Jurkat, Clone E6-1 (cell line): ENCODE results near the gene KIAA1191.

Experiments
- DNase-seq: peaks from one replicate; pipeline ENCODE4 v3.0.0-alpha.2; 2011; ENCODE audit warnings: low read depth, low spot score
- H3K4me3 ChIP-seq: 2 replicates; pipeline ENCODE4 v1.5.1; 2011; ENCODE audit warnings: mild to moderate bottlenecking, low read length, control low read depth, moderate library complexity

Gene KIAA1191

GRCh38 chr5:176391479-176391878 lies 29.9 kb upstream of the KIAA1191 start:
- DNase-seq, result no peak
- no peak overlapping the region for H3K4me3 ChIP-seq

GRCh38 chr5:176389135-176390123 lies 27.9 kb upstream of the KIAA1191 start:
- DNase-seq, result no peak
- H3K4me3 ChIP-seq, result peak overlapping the region; percentile 82

- H3K4me3 ChIP-seq, result peak within 1 kb of the TSS; percentile 82
- peak; percentile 98 for DNase-seq
Observed at GRCh38 chr5:176388444-176389134, 27.0 kb upstream of the KIAA1191 start, which contains the start of the genes HIGD2A and NOP16. TSS of gene HIGD2A (plus strand) at chr5:176388751. CDS start at chr5:176388820, 69 bp downstream. TSS of gene NOP16 (minus strand) at chr5:176388598. CDS start at chr5:176388539, 59 bp downstream.

GRCh38 chr5:176388003-176388443 lies 26.5 kb upstream of the KIAA1191 start:
- H3K4me3 ChIP-seq, result peak overlapping the region; percentile 82
- peak; percentile 6 for DNase-seq

GRCh38 chr5:176387384-176387925 lies 25.9 kb upstream of the KIAA1191 start:
- DNase-seq, result peak; percentile 9

GRCh38 chr5:176386491-176386890 lies 24.9 kb upstream of the KIAA1191 start:
- H3K4me3 ChIP-seq, result no peak overlapping the region
- DNase-seq, result no peak

More at GRCh38 chr5:176387384-176387925, 25.9 kb upstream of the KIAA1191 start:
- peak overlapping the region; percentile 82 for H3K4me3 ChIP-seq

GRCh38 chr5:176384991-176385390 lies 23.4 kb upstream of the KIAA1191 start:
- H3K4me3 ChIP-seq, result no peak overlapping the region
- no peak for DNase-seq

- no peak overlapping the region for H3K4me3 ChIP-seq
- no peak for DNase-seq
Observed at GRCh38 chr5:176384366-176384930, 22.9 kb upstream of the KIAA1191 start.

GRCh38 chr5:176383961-176384360 lies 22.4 kb upstream of the KIAA1191 start:
- DNase-seq, result no peak
- H3K4me3 ChIP-seq, result no peak overlapping the region

GRCh38 chr5:176383248-176383905 lies 21.8 kb upstream of the KIAA1191 start:
- H3K4me3 ChIP-seq, result no peak overlapping the region
- DNase-seq, result no peak

- no peak overlapping the region for H3K4me3 ChIP-seq
- DNase-seq, result no peak
Observed at GRCh38 chr5:176382721-176383120, 21.2 kb upstream of the KIAA1191 start.

- no peak for DNase-seq
- no peak overlapping the region for H3K4me3 ChIP-seq
Observed at GRCh38 chr5:176381979-176382378, 20.4 kb upstream of the KIAA1191 start.

- H3K4me3 ChIP-seq, result no peak overlapping the region
- no peak for DNase-seq
Observed at GRCh38 chr5:176381423-176381822, 19.9 kb upstream of the KIAA1191 start.

GRCh38 chr5:176379881-176380280 lies 18.3 kb upstream of the KIAA1191 start:
- no peak overlapping the region for H3K4me3 ChIP-seq
- no peak for DNase-seq

GRCh38 chr5:176373100-176373818 lies 11.7 kb upstream of the KIAA1191 start:
- DNase-seq, result no peak
- H3K4me3 ChIP-seq, result no peak overlapping the region

- H3K4me3 ChIP-seq, result no peak overlapping the region
- DNase-seq, result no peak
Observed at GRCh38 chr5:176371621-176372539, 10.3 kb upstream of the KIAA1191 start.
